ENCODE results near the gene FBLL1. TPM values are rescaled to one million over a fixed set of nuclear protein-coding genes. Genes with fewer than 3 reads are reported as not detected.
"Not testable (repeated sequence)": the region's sequence is repeated elsewhere in the genome, so short reads cannot be mapped to it uniquely, and the experiment has no call there.

Gene FBLL1
- total RNA-seq, 2 donors from 2014 or later, result not detected

DNA sequence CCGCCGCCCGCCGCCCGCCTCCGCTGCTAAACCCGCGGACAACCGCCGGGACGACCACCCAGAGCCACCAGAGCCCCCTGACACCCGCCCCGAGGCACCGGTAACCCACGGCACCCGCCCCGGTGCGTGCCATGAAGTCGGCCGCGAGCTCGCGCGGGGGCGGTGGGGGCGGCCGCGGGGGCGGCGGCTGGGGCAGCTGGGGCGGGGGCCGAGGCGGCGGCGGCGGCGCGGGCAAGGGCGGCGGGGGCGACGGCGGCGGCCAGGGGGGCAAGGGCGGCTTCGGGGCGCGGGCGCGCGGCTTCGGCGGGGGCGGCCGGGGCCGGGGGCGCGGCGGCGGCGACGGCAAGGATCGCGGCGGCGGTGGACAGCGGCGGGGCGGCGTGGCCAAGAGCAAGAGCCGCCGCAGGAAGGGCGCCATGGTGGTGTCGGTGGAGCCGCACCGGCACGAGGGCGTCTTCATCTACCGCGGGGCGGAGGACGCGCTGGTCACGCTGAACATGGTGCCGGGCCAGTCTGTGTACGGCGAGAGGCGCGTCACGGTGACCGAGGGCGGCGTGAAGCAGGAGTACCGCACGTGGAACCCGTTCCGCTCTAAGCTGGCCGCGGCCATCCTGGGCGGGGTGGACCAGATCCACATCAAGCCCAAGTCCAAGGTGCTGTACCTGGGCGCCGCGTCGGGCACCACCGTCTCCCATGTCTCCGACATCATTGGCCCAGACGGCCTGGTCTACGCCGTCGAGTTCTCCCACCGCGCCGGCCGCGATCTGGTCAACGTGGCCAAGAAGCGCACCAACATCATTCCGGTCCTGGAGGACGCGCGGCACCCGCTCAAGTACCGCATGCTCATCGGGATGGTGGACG is 499 bp downstream of the FBLL1 start:
- ATAC-seq (no peak), DNase-seq (no peak)
- H3K27me3 Mint-ChIP-seq, result peaks cover 41% of the 10 kb centered on the region
- no peaks in the 10 kb centered on the region for H3K9me3 ChIP-seq (ENCODE audit: control insufficient read depth, low read length, poor library complexity, severe bottlenecking)
- H3K36me3 Mint-ChIP-seq (ENCODE audit: low read depth), result peaks cover 5% of the 10 kb centered on the region
- H3K4me1 Mint-ChIP-seq, result peaks cover 7% of the 10 kb centered on the region
- H3K4me3 Mint-ChIP-seq, result peak overlapping the region; percentile 71
- no peak overlapping the region for H3K27ac Mint-ChIP-seq

DNA sequence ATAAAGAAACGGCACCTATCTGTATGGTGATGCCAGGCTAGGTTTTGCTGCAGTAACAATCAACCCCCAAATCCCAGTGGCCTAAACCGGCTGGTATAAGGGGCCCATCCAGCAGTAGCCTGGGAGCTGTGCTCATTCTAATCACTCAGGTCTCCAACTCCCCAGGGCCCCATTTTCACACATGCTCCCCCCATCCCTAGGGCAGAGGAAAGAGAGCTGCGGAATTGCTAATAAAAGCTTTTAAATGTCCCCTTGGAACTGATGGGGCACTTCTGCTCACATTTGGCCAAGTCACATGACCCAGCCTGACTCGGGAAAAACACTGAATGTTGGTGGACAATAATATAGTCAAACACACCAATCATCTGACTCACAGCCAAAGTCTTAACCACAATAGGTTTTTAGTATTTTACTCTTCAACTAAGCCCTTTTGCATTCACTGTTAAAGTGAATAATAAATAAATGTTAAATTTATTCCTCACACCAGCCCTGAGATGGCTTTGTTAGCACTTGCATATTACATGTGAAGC is 1.6 kb downstream of the FBLL1 start:
- DNase-seq (no peak), ATAC-seq (no peak)
- no peaks in the 10 kb centered on the region for H3K9me3 ChIP-seq (ENCODE audit: control insufficient read depth, low read length, poor library complexity, severe bottlenecking)
- peaks cover 7% of the 10 kb centered on the region for H3K4me1 Mint-ChIP-seq
- peak overlapping the region; percentile 71 for H3K4me3 Mint-ChIP-seq
- peaks cover 5% of the 10 kb centered on the region for H3K36me3 Mint-ChIP-seq (ENCODE audit: low read depth)
- H3K27ac Mint-ChIP-seq, result no peak overlapping the region
- H3K27me3 Mint-ChIP-seq, result peaks cover 44% of the 10 kb centered on the region

DNA sequence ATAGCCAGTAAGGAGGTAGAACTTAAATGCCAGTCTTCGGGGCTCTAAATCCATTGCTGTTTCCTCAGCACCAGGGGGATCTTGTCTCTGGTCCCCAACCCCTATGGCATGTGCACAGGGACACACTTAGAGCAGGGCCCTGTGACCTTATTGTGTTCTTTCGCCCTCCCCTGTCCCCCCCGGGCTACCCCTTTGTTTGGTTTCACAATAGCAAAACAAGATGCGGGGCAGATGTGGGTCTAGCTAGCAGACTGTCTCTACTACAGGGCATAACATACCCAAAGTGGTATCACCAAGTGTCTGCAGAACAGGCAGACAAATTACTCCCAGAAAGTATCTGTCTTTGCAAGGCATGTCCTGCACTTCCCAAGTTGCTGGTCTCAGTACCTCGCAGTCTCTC is 2.1 kb downstream of the FBLL1 start:
- ATAC-seq (no peak), DNase-seq (no peak)
- no peaks in the 10 kb centered on the region for H3K9me3 ChIP-seq (ENCODE audit: control insufficient read depth, low read length, poor library complexity, severe bottlenecking)
- no peak overlapping the region for H3K27ac Mint-ChIP-seq
- peaks cover 5% of the 10 kb centered on the region for H3K36me3 Mint-ChIP-seq (ENCODE audit: low read depth)
- peaks cover 7% of the 10 kb centered on the region for H3K4me1 Mint-ChIP-seq
- H3K4me3 Mint-ChIP-seq, result no peak overlapping the region
- H3K27me3 Mint-ChIP-seq, result peaks cover 45% of the 10 kb centered on the region

DNA sequence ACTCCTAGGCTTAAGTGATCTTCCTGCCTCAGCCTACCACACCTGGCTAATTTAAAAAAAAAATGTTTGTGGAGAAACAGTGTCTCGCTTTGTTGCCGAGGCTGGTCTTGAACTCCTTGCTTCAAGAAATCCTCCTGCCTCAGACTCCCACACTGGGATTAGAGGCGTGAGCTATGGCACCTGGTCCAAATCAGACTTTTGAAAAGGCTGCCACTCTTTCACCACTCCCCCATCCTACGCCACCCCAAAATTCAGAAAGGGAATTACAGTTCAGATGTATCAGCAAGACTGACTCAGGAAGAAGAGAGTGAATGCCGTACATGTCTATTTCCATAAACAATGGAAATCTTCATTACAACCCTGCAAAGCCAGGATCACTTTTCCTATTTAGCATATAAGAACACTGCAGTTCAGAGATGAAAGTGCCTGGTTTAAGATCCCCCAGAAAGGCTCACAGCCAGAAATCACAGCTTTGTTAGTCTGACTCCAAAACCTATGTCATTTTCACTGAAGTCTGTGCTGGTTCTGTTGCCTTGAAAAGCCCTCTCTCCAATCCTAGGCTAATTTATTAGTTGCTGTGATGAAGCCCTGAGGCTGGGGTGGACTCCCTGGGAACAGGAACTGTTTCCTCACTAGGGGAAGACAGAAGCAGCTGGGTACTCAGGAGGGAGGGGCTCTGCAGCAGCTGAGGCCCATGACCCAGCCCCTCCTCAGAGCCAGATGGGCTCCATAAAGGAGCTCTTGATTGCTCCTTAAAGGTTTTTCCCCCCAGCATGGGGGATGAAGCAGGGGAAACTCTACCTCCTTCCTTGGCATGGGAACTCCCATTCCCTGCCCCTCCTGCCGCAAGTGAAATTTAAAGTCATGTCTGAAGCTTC is 3.1 kb downstream of the FBLL1 start:
- H3K9me3 ChIP-seq (ENCODE audit: control insufficient read depth, low read length, poor library complexity, severe bottlenecking), result no peaks in the 10 kb centered on the region
- no peak overlapping the region for H3K4me3 Mint-ChIP-seq
- peaks cover 5% of the 10 kb centered on the region for H3K36me3 Mint-ChIP-seq (ENCODE audit: low read depth)
- no peak overlapping the region for H3K27ac Mint-ChIP-seq
- peaks cover 45% of the 10 kb centered on the region for H3K27me3 Mint-ChIP-seq
- ATAC-seq, result no peak
- DNase-seq, result no peak
- H3K4me1 Mint-ChIP-seq, result peaks cover 7% of the 10 kb centered on the region

DNA sequence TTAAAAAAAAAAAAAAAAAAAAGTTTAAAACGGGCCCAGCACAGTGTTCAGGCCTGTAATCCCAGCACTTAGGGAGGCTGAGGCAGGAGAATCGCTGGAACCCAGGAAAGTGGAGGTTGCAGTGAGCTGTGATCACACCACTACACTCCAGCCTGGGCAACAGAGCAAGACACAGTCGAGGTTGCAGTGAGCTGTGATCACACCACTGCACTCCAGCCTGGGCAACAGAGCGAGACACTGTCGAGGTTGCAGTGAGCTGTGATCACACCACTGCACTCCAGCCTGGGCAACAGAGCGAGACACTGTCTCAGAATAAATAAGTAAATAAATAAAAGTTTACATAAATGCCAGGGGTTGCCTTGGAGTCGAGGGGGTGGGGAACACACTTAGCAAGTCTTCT is 5.2 kb downstream of the FBLL1 start:
- H3K27ac Mint-ChIP-seq; H3K36me3 Mint-ChIP-seq (ENCODE audit: low read depth); DNase-seq; ATAC-seq; H3K9me3 ChIP-seq (ENCODE audit: control insufficient read depth, low read length, poor library complexity, severe bottlenecking); H3K4me3 Mint-ChIP-seq; H3K4me1 Mint-ChIP-seq: not testable (repeated sequence)
- H3K27me3 Mint-ChIP-seq, result peaks cover 40% of the 10 kb centered on the region

DNA sequence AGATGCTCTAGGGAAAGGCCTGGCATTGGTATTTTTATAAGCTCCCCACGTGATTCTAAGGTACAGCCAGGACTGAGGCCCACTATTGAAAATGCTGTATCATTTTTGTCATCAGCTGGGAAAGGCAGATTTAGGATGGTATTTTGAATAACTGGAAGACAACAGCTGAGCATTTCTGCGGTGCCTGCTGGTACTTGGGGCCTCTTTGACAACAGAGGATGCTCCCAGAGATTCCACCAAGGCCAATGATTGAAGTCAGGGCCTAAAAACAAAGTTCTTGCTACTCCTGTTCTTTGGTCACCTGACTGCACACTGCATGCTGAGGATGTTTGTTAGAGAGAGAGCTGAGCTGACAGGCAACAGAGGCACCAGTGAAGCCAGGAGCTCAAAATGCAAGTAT is 8.1 kb downstream of the FBLL1 start:
- no peaks in the 10 kb centered on the region for H3K9me3 ChIP-seq (ENCODE audit: control insufficient read depth, low read length, poor library complexity, severe bottlenecking)
- DNase-seq (no peak), ATAC-seq (no peak)
- Mint-ChIP-seq H3K4me1 (no peaks in the 10 kb centered on the region), H3K36me3 (ENCODE audit: low read depth) (peaks cover 2% of the 10 kb centered on the region), H3K27ac (no peak overlapping the region), H3K27me3 (peaks cover 19% of the 10 kb centered on the region), H3K4me3 (no peak overlapping the region)

DNA sequence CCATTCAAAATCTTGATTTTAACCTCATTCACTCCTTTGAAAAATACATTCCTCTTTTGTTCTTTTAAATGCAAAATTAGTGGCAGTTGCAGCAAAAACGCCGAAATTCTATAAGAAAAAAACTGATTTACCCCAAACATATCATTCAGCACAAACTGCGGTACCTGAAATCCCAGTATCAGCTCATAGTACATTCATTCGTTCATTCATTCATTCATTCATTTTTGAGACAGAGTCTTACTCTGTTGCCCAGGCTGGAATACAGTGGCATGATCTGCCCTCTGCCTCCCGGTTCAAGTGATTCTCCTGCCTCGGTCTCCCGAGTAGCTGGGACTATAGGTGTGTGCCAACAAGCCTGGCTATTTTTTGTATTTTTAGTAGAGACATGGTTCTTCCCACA is 20.4 kb downstream of the FBLL1 start:
- DNase-seq, result no peak
- no peaks in the 10 kb centered on the region for H3K9me3 ChIP-seq (ENCODE audit: control insufficient read depth, low read length, poor library complexity, severe bottlenecking)
- peaks cover 9% of the 10 kb centered on the region for H3K36me3 Mint-ChIP-seq (ENCODE audit: low read depth)
- H3K27me3 Mint-ChIP-seq, result no peaks in the 10 kb centered on the region
- no peak for ATAC-seq
- peaks cover 4% of the 10 kb centered on the region for H3K4me1 Mint-ChIP-seq
- no peak overlapping the region for H3K27ac Mint-ChIP-seq
- H3K4me3 Mint-ChIP-seq, result no peak overlapping the region

DNA sequence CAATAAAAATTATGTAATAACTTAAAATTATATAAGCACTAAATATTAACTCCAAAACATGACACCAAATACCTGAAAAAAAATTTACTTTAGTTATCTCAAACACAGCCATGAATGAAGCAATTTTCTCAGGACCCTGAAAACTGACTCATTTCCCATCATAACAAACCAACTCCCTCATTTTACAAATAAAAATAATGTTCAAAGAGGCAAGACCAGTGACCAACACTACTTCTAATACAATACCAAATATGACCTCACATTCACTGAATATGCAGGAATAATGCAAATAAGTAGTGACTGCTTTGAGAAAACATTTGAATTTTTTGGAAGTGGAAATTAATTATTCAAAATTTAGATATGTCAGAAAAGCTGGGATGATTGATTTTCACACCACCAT is 21.6 kb downstream of the FBLL1 start:
- ATAC-seq, result no peak
- peaks cover 4% of the 10 kb centered on the region for H3K4me1 Mint-ChIP-seq
- H3K9me3 ChIP-seq (ENCODE audit: control insufficient read depth, low read length, poor library complexity, severe bottlenecking), result no peaks in the 10 kb centered on the region
- no peak for DNase-seq
- no peaks in the 10 kb centered on the region for H3K27me3 Mint-ChIP-seq
- no peak overlapping the region for H3K4me3 Mint-ChIP-seq
- H3K27ac Mint-ChIP-seq, result no peak overlapping the region
- peaks cover 9% of the 10 kb centered on the region for H3K36me3 Mint-ChIP-seq (ENCODE audit: low read depth)

DNA sequence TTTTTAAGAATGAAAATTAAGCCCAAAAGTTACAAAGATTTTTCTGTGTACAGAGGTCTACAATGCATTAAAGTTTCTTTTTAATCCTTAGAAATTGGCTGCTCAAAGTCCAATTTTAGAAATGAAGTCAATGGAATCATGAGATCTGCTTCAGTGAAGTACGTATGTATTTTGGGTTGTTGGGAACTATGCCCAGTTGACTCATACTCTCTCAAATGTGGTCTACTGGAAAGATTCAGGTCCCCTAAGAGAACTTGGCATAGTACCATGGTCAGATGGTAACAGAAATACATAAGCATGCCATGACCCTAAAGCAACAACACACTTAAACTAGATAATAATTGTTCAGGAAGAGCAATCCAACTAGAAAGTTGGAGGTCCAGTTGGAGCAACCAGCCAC is 23.0 kb downstream of the FBLL1 start:
- DNase-seq, result no peak
- Mint-ChIP-seq H3K36me3 (ENCODE audit: low read depth) (peaks cover 9% of the 10 kb centered on the region), H3K4me3 (no peak overlapping the region), H3K27ac (no peak overlapping the region), H3K27me3 (no peaks in the 10 kb centered on the region), H3K4me1 (peaks cover 4% of the 10 kb centered on the region)
- no peaks in the 10 kb centered on the region for H3K9me3 ChIP-seq (ENCODE audit: control insufficient read depth, low read length, poor library complexity, severe bottlenecking)
- ATAC-seq, result no peak

DNA sequence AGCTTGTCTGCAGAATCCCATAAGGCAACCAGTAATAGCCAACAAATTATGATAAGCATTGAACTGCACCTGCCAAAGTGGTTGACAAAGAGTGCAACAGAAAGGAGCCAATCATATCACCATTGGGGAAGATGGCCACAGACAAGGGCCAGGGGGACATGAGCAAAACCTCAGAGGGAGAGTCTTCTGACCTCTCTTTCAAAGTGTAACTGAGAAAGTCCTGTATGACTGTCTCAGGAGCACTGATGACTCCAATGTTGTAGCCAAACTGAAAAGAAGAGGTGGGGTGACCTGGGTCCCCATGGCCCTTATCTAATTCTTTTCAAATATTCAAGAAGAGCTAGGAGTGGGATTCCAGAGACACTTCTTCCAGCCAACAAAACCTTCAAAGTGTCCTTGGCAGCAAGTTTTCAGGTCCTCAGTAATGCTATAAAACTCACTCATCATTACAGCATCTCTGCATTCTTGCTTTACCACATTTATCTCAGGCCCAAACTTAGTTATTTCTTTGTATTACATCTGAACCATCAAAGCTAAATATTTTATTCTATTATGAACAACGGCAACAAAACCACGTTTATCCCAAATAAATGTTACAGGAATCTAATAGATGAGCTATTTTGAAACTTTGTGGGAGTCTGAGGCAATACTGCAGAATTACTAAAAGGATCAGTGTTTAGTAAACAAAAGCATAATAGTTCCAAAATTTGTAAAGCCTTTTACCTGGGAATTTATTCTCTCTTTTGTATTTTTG is 24.4 kb downstream of the FBLL1 start:
- peaks cover 7% of the 10 kb centered on the region for H3K36me3 Mint-ChIP-seq (ENCODE audit: low read depth)
- H3K27ac Mint-ChIP-seq, result no peak overlapping the region
- ATAC-seq, result no peak
- peaks cover 4% of the 10 kb centered on the region for H3K4me1 Mint-ChIP-seq
- H3K9me3 ChIP-seq (ENCODE audit: control insufficient read depth, low read length, poor library complexity, severe bottlenecking), result no peaks in the 10 kb centered on the region
- no peak overlapping the region for H3K4me3 Mint-ChIP-seq
- no peaks in the 10 kb centered on the region for H3K27me3 Mint-ChIP-seq
- no peak for DNase-seq

DNA sequence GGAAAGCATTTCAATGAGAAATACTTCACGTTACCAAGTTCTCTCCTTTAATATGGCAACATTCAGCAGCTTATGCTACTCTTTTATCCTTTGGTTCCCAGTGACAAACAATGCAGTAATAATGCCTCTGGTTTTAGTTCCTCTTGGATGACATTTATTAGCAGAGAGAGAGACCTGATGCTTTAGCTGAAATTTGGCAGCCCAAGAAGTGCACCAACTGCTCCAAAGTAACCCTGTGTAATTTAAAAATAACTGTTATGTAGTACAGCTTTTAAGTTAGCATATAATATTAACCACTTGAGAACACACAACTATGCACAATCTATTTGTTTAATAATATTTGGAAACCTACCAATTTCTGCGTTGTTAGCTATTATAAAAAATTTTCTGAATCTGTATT is 28.3 kb downstream of the FBLL1 start:
- no peaks in the 10 kb centered on the region for H3K9me3 ChIP-seq (ENCODE audit: control insufficient read depth, low read length, poor library complexity, severe bottlenecking)
- Mint-ChIP-seq H3K36me3 (ENCODE audit: low read depth) (peaks cover 13% of the 10 kb centered on the region), H3K4me3 (no peak overlapping the region), H3K27ac (no peak overlapping the region), H3K27me3 (no peaks in the 10 kb centered on the region), H3K4me1 (peaks cover 10% of the 10 kb centered on the region)
- ATAC-seq (no peak), DNase-seq (no peak)

DNA sequence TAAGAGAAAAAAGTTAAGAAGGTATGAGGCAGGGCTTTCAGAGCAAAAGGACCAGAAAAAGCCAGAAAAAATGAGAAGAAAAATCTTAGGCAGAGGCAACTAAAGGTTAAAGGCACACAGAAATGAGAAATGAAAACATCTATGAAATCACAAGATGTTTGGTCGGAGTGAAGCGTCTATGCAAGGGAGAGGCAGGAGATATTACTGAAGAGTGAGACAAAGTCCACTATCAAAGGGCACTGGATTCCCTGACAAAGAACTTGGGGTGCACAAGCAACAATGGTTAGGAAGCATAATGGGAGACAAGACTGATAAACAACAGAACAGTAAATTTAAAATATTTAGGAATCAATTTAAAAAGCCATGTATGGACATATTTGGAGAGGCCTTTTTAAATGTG is 33.2 kb downstream of the FBLL1 start:
- H3K4me3 Mint-ChIP-seq, result no peak overlapping the region
- no peak overlapping the region for H3K27ac Mint-ChIP-seq
- ATAC-seq, result no peak
- no peaks in the 10 kb centered on the region for H3K9me3 ChIP-seq (ENCODE audit: control insufficient read depth, low read length, poor library complexity, severe bottlenecking)
- no peaks in the 10 kb centered on the region for H3K27me3 Mint-ChIP-seq
- H3K4me1 Mint-ChIP-seq, result peaks cover 11% of the 10 kb centered on the region
- DNase-seq, result no peak
- peaks cover 6% of the 10 kb centered on the region for H3K36me3 Mint-ChIP-seq (ENCODE audit: low read depth)

DNA sequence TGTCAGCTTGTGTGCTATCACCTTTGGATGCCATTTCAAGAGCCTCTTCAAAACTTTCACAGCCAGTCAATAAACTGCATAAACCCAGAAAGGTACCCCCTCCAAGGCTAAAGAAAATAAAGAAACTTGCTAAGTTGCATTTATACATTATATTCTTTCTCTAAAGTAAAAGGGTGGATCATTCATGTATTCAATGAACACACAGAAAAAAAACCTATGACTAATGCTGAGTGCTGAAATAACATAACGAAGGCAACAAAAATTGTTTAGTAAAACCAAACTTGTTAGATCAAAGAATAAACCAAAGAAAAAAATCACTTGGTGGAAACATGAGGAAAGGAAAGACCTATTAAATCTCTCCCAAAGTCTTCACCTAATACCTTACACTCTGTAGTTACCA is 34.9 kb downstream of the FBLL1 start:
- no peaks in the 10 kb centered on the region for H3K9me3 ChIP-seq (ENCODE audit: control insufficient read depth, low read length, poor library complexity, severe bottlenecking)
- DNase-seq (no peak), ATAC-seq (no peak)
- Mint-ChIP-seq H3K27me3 (no peaks in the 10 kb centered on the region), H3K27ac (no peak overlapping the region), H3K36me3 (ENCODE audit: low read depth) (peaks cover 6% of the 10 kb centered on the region), H3K4me1 (peaks cover 14% of the 10 kb centered on the region), H3K4me3 (no peak overlapping the region)

Measured in T-helper 17 cell (primary cell).